HG03432 (cell line): Measurements from ENCODE around the gene TMEM18.

ENCODE experiments used
- ATAC-seq: cut with Tn5 transposase; IDR thresholded peaks from one replicate; pipeline ENCODE4 v1.9.1; 2021; ENCODE audit warnings: mild to moderate bottlenecking, moderate library complexity; ENCODE audit not compliant: unreplicated experiment

Gene TMEM18

DNA sequence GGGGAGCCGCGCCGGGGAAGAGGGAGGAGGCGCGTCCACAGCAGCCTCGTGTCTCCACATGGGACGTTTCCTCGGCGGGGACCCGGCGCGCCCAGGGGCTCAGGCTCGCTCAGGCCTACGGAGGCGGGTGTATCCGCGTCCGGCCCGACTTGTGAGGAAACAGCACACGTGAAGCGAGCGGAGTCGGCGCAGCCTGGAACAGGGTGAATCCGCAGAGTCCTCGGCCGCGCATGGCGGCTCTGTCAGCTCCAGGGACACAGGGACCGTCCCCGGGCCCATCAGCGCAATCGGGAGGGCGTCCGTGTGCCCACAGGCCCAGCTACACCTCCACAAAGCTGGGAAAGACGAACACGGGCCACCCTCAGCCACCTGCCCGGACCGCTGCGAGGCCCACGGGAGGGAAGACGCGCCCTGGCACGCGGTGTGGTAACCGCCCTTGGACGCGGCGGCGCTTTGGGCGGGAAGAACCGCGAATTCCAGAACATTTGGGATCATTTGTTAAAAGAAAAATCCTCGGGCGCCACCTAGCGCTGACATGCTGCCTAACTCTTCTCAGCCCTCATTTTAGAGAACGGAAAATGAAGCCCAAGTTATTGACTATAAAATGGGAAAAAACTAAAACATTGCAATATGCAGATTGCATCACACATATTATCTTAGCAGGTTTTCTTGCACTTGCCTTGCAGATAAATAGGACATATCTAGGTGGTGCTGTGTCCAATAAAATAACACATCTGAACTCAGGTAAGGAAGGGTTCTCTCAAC is 40.4 kb downstream of the TMEM18 start:
- peak; percentile 56 for ATAC-seq

DNA sequence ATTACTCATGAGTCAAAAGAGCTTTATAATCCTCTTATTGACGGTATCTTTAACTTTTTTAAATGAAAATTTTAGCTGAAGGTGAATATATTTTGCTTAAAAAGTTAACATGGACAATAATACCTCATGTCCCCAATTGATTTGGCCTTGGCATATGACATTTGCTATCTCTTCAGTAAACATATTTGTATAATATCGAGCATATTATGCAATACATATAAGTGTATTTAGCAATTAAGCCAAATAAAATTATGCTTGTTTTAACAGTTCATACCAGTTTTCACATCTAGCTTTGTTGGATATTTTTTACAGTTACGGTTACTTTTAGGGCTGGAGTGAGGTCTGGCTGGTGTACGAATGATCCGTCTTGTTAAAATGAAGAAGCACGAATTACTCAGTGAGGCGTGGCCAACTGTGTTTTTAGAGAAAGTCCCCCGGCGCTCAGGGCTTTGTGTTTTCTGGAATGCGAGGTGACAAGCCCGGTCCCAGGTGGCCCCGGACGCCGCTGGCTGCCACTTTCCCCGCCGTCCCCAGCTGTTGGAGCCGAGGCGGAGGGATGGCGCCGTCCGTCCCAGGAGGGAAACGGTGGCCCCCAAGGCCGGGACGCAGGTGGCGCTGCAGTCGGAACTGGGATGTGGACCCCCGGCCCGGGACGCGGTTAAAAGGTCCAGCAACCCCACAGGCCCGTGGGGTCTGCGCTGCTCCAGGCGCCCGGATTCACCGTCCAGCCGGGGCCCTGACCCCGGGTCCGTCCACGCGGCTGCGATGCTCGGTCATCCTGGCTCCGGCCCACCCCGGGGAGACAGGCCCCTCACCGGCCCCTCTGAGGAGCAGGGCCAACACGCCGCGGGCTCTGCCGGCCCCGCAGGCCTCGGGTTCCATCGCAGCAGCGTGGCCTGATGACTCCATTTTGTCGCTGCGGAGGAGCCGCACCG is 41.3 kb downstream of the TMEM18 start:
- no peak for ATAC-seq

DNA sequence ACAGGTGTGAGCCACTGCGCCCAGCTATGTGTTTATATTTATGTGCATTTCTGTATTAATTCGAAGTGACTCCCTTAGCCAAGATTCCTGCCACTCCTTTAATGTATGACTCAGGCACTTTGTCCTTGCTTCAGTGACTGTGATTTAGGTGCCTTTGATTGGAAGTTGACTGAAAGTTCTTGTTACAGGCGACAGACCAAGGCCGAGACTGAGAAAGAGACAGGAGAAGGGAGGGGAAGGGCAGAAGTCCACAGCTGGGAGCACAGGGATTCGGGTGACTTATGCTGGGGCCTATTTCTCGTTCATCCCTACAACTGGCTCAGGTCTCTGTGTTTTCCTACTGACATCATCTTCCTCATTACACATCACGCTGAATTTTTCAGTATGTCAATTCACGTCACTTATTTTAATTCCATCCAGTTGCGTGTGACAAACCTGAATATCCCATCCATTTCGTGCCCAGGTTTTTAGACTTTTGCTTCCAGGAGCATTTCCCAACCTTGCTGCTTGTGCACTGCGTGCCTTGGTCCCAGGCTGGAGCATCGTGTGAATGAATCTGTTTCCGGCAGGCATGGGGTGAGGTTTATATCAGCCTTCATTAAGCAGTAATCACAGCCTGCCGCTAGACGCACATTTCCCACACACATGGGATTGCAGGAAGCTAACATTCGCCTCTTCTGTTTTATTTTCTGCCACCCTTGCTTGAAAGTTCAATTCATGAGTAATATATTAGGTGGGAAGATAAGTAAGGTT is 42.4 kb downstream of the TMEM18 start:
- ATAC-seq: no peak

DNA sequence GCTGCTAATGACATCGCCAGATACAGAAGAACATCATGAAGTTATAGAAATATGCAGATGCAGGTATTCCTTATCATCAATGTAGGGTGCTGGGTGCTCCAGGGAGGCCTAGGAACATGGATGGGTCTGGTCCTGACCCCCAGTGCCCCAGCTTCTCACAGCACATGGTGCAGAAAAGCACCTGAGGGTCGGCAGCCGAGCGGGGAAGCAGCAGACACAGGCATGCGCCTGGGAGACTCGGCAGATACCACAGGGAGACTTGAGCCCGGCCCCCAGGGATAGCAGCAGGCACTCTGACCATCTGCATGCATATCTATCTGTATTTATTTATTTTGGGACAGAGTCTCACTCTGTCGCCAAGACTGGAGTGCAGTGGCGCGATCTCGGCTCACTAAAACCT is 43.2 kb downstream of the TMEM18 start:
- ATAC-seq: no peak

DNA sequence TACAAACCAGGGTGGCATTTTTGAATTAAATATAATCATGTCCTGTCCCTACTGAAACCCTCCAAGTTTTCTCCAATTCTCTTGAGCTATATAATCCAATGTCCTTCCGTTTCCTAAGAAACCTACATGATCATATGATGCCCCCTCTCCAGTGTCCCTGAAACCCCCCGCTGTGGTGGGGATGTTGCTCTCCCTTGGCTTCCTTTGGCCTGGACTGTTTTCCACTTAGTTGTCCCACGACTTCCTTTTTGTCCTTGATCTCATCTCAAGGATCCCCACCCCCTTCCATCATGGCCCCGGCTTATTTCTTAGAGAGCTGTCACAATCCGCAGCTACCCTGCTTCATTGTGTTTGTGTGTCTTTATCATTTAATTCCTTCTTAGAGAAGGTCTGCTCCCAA is 43.8 kb downstream of the TMEM18 start:
- ATAC-seq: no peak

DNA sequence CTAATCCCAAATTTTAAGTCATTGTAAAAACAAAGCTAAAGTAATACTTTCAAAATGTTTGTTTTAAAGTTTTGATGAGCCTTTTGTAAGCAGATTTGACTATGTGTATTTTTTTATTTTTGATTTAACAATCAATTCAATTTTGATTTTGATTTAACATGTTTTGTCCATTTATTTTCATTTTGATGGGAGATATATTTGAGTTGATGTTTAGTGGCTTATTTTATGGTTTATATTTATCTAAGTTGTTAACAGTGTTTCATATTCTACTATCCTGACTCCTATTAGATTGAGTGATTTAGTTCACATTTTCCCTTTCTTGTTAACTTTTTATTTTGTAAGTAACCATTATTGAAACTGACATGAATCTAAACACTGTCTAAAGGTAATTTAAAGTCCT is 44.7 kb downstream of the TMEM18 start:
- no peak for ATAC-seq

DNA sequence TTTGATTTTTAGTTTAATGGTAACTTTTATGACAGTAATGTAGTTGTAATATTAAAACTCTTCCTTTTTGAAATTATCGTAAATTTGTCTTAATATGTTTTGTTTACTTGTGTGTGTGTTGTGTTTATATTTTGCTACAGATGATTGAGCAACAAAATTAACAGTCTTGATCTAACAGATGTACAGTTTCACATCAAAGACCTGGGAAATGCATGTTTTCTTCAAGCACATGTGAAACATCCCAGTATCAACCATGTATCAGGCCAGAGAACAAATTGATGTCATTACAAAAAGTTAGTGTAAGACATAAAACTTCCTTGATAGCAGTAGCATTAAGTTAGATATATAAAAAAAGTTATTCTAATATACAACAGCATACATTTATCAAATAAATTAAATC is 45.5 kb downstream of the TMEM18 start:
- ATAC-seq: no peak

DNA sequence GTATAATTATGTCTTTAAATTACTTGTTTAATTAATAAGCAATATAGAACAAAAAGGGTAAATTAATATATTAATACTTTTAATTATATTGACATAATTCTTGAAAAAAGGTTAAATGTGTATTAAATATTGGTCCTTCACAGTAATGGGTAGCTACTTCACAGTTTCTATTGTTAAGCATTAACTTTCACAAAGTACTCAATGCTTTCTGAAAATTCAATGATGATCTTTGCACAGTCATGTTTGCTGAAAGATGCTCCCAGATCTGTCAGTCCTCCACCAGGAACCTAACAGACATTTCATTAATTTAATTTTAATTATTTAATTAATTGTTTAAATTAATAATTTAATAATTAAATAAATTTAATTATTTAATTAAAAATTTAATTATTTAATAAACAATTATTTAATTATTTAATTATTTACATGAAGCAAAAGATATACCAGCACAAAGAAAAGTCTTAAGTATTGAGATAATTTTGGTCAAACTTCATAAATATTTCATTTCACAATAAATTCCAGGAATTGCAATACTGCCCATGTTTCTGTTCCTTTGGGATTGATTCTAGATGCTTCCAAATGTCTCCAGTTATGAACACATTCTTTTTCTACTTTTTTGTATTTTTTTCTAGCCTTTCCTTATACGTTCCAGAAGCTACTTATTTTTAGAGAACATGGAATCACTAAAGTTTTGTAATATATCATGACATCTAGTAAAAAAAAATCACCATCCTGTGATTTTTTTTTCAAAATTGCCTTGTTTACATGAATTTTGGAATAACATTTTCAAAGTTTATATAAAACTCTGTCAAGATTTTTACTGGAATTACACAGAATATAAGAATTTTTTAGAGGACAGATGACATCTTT is 46.5 kb downstream of the TMEM18 start:
- ATAC-seq: no peak

DNA sequence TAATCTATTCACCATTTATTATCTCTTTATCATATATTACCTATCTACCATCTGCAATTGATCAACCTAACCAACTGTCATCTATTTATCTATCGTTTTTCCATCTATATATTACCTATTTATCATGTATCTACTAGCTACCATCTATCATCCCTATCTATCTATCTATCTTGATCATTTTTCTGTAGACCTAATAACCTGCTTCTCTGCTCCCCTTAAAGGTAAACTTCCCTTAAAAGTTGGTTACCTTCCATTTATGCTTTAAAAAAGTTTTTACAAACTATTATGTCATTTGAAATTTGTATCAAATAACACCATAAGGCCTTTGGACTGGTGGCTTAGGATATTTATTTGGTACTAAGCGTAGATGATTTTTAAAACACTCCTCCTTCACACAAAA is 47.2 kb downstream of the TMEM18 start:
- no peak for ATAC-seq

DNA sequence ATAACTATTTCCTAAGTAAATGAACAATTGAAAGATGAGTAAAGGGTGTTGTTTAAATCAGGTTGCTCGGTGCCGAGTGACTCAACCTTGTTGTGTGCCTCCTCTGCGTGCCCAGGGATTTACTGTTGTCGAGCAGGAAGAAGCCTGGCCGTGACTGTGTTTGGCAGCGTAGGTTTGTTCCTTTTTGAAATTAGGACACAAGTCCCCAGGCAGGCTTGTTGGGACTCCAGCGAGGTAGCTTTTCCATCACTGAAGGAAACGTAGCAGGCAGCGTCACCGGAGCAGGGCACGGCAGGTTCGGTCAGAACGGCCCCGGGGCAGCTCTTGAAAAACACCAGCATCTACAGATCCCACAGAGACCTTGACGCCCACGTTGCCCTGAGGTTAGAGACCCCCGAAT is 48.6 kb downstream of the TMEM18 start:
- no peak for ATAC-seq

DNA sequence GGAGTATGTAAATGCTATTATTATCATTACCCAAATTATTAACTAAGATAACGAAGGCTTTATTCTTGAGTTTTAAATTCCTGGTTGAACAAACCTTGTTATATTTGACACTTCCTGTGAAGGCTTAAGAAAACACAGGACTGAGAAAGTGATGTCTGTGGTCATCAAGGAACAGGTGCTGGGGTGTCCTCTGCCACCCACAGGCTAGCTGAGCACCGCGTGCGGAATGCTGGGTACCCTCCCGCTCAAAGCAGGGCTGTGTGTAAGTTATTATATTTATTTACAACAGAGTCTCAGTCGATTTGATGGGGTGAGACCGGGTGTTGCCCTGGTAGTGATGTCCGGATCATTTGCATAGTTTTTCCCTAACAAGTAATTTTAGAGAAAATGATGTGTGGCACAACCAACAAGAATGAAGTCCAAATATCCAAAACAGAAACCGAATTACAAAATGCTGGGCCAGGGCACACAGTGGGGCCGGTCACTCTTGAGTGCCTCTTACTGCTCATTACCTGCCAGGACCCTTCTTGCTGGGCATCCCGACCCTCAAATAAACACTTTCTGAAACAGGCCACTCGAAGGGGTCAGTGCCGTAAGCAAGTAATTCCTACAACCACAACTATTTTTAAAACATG is 49.2 kb downstream of the TMEM18 start:
- ATAC-seq: no peak

DNA sequence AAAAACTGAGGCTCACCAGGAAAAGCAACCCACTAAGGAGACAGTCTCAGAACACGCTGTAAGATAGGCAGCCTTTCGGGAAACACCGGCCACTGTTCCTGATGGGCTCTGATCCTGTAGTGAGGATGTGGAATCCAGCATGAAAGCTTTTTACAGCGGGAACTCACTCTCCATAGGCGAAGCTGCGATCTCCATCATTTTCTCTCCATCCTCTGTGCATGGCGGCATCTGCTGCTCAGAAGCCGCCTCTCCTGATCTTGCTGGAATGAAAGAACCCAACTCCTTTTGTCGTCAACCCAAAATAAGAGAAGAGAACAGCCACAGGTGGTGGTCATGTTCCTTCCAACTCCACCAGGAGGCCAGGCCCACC is 49.9 kb downstream of the TMEM18 start:
- no peak for ATAC-seq

DNA sequence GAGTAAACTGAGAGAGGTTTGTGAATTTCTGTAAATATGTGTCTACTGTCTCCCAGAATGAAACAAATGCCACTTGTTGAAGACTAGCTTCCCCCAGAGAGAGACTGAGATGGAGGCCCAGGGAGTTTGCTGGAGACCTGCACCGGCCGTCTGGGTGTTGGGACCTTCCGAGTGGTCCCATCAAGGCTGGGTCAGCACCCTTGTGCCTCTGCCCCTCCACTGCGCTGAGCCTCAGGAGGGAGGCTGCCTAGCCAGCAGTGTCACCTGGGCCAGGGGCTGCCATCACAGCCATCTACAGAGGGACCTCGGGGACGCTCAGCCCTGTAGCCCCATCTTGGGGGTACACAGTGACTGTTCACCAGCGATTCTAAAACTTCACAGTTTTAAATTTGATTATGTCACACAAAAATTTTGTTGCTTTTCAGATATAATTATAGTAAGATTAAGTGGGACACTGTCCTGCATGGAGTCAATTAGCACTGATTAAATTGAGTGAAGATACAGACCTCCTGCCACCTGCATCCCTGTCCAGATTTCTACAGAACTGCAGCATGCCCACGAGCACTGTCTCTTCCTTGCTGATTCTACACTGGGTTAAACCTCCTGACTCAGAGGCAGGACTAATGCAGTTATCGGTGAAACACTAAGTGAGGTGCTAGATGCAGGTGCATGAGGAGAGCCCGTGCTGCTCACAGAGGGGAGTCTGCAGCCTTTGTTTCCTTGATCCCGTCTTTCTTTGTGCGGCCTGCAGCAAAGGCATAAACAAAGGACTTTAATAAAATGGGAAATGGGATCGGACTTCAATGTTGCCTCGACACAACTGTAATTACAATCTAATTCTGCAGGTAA is 50.5 kb downstream of the TMEM18 start:
- no peak for ATAC-seq

DNA sequence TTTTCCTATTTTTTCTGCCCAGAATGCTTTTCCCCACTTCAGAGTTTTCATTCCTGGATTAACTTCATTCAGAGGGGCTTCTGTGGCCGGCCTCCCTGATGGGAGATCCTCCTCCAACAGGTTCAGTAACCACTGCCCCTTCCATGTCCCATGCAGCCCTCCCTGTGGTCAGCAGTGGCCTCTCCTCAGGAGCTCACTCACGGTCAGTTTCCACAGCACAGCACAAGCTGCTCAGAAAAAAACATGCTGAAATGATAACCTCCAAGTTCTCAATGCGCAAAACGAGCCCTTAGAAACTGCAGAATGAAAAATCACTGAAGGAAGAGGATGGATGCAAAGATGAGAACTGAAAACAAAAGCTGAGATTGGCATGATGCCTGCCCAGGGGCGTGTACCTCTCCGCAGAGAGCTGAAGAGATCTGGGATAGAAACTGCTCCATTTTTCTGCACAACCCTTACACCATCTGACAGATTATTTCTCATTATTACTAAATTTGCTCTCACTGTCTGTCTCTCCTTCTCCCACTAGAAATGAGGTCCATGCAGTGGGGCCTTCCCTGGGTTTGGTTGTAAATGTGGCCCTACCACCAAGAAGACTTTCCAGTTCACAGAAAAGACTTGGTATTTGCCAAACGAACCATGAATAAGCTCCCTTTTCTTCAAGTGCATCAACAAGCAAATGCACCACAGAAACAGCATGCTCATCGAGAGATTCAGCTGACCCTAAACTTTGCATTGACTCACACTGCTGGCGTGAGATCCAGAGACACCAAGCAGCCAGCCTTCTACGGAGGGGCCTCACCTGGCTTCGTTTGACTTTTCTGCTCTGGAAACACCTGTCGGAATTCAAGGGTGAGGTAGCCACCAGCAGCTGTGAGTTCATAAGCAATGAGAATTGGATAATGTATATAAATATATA is 51.5 kb downstream of the TMEM18 start:
- no peak for ATAC-seq

DNA sequence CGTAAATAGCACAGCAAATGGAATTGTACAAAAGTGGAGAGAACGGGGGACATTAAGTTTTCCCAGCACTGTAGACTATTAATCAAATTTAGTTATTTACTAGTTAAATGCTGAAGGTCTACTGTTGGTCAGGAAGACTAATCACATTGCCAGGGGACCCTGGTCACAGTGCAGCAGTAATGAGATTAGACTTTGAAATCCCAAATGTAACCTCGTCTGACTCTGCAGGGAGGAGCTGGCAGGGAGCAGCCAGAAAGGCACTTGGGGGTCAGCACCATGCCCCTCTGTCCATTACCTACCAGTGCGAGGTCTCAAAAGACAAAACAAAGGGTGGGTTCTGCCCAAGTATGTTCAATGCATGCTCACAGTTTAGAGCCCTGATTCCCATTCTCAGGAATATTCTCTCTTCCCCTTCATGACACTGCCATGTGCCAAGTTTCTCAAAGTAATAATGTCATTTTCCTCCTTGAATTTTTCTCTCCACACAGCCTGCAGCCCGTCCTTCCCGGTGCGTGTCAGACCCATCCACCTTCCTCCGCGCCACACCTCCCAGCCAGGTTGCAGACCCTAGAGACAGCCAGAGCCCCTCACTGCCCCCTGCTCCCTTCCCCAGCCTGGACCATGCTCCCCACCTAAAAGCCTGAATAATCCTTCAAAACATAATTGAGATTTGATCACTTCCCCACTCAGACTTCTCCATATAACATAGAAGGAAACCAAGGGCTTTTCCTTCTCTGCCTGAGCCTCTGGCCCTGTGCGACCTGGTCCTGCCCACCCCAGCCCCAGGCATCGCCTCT is 52.5 kb downstream of the TMEM18 start:
- no peak for ATAC-seq

DNA sequence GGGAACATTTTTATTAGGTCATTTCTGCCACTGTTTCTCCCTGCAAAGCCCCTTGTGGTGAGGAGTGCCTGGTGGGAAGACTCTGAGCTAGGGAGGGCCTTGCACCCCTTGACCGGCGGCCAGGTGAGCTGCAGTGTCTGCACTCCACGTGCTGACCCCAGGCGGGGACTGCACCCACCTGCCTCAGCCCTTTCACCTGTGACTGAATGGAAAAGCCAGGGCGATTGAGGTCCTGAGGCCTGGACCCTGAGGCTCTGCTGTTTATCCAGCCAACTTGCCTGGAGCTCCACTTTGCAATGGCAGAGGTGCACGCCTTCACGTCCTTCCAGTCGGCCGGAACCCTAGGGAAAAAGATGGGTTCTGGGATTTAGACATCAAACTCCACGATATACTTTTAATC is 53.1 kb downstream of the TMEM18 start:
- ATAC-seq: no peak
